NOMO-1 (cell line): ENCODE results near the gene PFKFB4.

Experiments used
- DNase-seq, 2 experiments: peaks; one replicate each; lab custom pipeline; 2025; ENCODE audit not compliant: unreplicated experiment in 2 of 2; lab: John Stamatoyannopoulos, UW

PFKFB4 gene

DNA sequence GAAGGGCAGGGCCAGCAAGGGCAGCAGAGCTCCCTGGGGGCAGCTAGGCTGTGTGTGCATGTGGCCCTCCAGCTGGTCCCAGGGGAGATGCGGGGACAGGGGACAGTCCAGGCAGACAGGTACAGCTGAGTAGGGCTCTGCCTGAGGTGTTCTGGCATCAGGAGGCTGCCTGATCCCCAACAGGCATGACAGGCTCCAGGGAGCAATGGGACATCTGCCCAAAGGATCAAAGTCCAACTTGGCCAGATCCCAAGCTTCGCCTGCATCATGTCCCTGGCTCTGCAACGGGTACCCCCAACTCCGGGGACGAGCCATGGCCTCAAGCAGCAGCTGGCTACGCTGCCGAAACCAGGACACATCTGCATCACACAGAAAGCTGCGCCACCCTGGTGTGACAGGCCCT lies 88.3 kb downstream of the PFKFB4 start:
- DNase-seq, result no peak
